ENCODE measurements around the gene TACO1. TPM values are rescaled to one million over a fixed set of nuclear protein-coding genes. Genes with fewer than 3 reads are reported as not detected.

TACO1 gene
- total RNA-seq, 4 donors from 2014 or later: 11.4 to 18.3 (median 14.6) TPM

DNA sequence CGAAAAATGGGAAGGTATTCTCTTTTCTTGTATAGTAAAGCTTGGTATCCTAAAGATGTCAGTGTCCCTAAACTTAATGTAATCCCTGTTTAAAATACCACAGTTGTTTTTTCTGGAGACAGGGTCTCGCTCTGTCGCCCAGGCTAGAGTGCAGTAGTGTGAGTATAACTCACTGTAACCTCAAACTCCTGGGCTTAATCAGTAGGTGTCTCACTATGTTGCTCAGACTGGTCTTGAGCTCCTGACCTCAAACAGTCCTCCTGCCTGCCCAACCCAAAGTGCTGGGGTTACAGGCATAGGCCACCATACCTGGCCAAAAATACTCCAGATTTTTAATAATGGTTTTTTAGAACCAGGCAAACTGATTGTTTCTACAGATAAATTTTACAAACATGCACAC, 42.3 kb upstream of the TACO1 start:
- H3K27ac ChIP-seq: no peak overlapping the region
- H3K36me3 ChIP-seq: no peaks in the 10 kb centered on the region
- no peaks in the 10 kb centered on the region for H3K27me3 ChIP-seq
- H3K4me3 ChIP-seq: no peak overlapping the region
- 91 to 94% methylated on average over 3 of the region's 3 CpGs for WGBS, 2 donors (ENCODE audit: low coverage in 1 of 2)
- H3K4me1 ChIP-seq: peaks cover 0 to 68% (median 0%) of the 10 kb centered on the region in 3 donors
- TF ChIP-seq EP300 (IDR thresholded peaks at IDR 0.05) (no peak), POLR2AphosphoS5 (IDR thresholded peaks at IDR 0.05) (no peak), POLR2A (IDR thresholded peaks at IDR 0.05) (no peak)
- TF ChIP-seq, protein P1, sequence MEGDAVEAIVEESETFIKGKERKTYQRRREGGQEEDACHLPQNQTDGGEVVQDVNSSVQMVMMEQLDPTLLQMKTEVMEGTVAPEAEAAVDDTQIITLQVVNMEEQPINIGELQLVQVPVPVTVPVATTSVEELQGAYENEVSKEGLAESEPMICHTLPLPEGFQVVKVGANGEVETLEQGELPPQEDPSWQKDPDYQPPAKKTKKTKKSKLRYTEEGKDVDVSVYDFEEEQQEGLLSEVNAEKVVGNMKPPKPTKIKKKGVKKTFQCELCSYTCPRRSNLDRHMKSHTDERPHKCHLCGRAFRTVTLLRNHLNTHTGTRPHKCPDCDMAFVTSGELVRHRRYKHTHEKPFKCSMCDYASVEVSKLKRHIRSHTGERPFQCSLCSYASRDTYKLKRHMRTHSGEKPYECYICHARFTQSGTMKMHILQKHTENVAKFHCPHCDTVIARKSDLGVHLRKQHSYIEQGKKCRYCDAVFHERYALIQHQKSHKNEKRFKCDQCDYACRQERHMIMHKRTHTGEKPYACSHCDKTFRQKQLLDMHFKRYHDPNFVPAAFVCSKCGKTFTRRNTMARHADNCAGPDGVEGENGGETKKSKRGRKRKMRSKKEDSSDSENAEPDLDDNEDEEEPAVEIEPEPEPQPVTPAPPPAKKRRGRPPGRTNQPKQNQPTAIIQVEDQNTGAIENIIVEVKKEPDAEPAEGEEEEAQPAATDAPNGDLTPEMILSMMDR (IDR thresholded peaks at IDR 0.05): no peak
- no peaks in the 10 kb centered on the region for H3K9me3 ChIP-seq
- ATAC-seq: no peak

DNA sequence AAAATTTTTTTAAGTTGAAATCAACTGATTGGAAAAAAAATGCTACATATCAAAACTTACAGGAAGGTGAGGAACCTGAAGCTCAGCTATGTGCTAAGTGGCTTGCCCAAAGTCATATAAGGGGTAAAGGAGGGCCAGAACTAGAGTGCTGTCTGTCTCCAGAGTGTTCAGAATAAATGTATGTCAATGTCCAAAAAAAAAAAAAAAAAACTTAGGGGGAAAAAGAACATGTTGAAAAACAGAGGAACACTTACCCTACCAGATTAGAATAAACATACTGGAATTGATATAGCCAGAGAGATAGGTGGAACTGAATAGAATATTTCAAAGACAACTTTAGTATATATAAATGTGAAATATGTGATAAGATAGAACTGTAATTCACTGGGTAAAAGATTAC, 38.9 kb upstream of the TACO1 start:
- Histone ChIP-seq H3K4me3 (no peak overlapping the region), H3K36me3 (no peaks in the 10 kb centered on the region), H3K4me1 (peaks cover 0 to 35% (median 0%) of the 10 kb centered on the region in 3 donors), H3K27me3 (no peaks in the 10 kb centered on the region), H3K27ac (no peak overlapping the region), H3K9me3 (no peaks in the 10 kb centered on the region)
- ATAC-seq: no peak
- TF ChIP-seq POLR2A (IDR thresholded peaks at IDR 0.05): no peak
- TF ChIP-seq EP300 (IDR thresholded peaks at IDR 0.05): no peak
- TF ChIP-seq POLR2AphosphoS5 (IDR thresholded peaks at IDR 0.05): no peak
- TF ChIP-seq, protein P1 (IDR thresholded peaks at IDR 0.05): no peak

DNA sequence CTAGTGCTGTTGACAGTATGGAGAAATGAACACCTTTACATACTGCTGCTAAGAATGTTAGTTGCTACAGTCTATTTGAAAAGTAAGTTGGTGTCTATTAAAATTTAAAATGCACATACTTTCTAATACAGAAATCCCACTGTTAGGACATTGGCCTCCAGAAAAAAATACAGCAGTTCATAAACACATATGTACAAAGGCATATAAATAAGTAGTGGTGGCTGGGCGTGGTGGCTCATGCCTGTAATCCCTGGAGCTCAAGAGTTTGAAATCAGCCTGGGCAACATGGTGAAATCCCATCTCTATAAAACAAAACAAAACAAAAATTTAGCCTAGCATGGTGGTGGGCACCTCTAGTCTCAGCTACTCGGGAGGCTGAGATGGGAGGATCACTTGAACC, 37.4 kb upstream of the TACO1 start:
- H3K27me3 ChIP-seq: no peaks in the 10 kb centered on the region
- WGBS, 2 donors (ENCODE audit: low coverage in 1 of 2): 92 to 100% methylated on average over 2 of the region's 2 CpGs
- H3K36me3 ChIP-seq: peaks cover 0 to 7% of the 10 kb centered on the region in 2 donors
- peaks cover 0 to 27% (median 0%) of the 10 kb centered on the region in 3 donors for H3K4me1 ChIP-seq
- ATAC-seq: no peak
- TF ChIP-seq POLR2AphosphoS5 (IDR thresholded peaks at IDR 0.05): no peak
- TF ChIP-seq EP300 (IDR thresholded peaks at IDR 0.05): no peak
- TF ChIP-seq, protein P1 (IDR thresholded peaks at IDR 0.05): no peak
- no peak for TF ChIP-seq POLR2A (IDR thresholded peaks at IDR 0.05)
- H3K4me3 ChIP-seq: no peak overlapping the region
- H3K27ac ChIP-seq: no peak overlapping the region
- no peaks in the 10 kb centered on the region for H3K9me3 ChIP-seq

DNA sequence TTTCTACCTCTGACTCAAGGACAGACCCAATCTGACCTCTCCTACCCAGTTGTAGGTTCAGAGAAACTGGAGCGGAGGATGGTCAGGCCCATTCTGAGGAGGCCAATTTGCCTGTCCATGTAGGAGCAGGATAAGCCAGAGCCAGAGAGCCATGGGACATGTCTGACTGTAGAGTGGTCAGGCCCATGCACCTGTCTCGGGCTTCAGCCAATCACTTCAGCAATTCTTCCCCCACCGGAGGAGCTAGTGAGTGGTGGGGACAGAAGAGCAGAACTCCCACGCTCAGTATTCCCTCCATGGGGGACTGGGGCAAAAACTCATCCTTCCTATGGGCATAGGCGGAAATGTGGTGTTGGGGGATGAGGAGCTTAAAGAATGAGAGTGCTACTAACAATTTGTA, 36.1 kb upstream of the TACO1 start:
- Histone ChIP-seq H3K4me1 (peaks cover 0 to 18% (median 0%) of the 10 kb centered on the region in 3 donors), H3K27me3 (no peaks in the 10 kb centered on the region), H3K9me3 (no peaks in the 10 kb centered on the region), H3K4me3 (no peak overlapping the region), H3K36me3 (peaks cover 0 to 10% of the 10 kb centered on the region in 2 donors), H3K27ac (no peak overlapping the region)
- no peak for ATAC-seq
- 100% methylated on average over 5 of the region's 5 CpGs; no CpG with 5 or more reads in 1 of the 2 donors for WGBS, 2 donors (ENCODE audit: low coverage in 1 of 2)
- TF ChIP-seq POLR2A (IDR thresholded peaks at IDR 0.05): no peak
- no peak for TF ChIP-seq EP300 (IDR thresholded peaks at IDR 0.05)
- TF ChIP-seq, protein P1 (IDR thresholded peaks at IDR 0.05): no peak
- no peak for TF ChIP-seq POLR2AphosphoS5 (IDR thresholded peaks at IDR 0.05)

DNA sequence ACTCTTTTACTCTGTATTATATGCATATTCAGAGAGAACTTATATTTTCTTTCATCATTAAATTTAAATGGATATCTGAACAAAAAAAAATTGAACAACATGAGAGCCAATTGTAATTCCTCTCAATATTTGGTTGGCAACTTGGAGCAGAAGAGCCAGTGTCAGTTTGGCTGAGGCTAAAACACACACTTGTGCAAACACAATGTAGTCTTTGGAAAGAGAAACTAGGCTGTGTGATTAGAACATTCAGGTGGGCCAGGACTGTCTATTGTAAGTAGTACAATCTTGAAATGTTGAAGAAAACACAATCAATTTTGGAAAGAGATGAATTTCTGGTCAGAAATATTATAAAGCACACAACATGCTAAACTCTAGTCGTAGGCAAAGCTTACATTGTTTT, 33.5 kb upstream of the TACO1 start:
- Histone ChIP-seq H3K4me1 (peaks cover 0 to 9% (median 0%) of the 10 kb centered on the region in 3 donors), H3K4me3 (no peak overlapping the region), H3K27ac (no peak overlapping the region), H3K36me3 (peaks cover 0 to 19% of the 10 kb centered on the region in 2 donors), H3K27me3 (no peaks in the 10 kb centered on the region), H3K9me3 (no peaks in the 10 kb centered on the region)
- WGBS, 2 donors (ENCODE audit: low coverage in 1 of 2): 93 to 100% methylated on average over 1 of the region's 1 CpG
- TF ChIP-seq POLR2AphosphoS5 (IDR thresholded peaks at IDR 0.05) (no peak), POLR2A (IDR thresholded peaks at IDR 0.05) (no peak), EP300 (IDR thresholded peaks at IDR 0.05) (no peak)
- TF ChIP-seq, protein P1 (IDR thresholded peaks at IDR 0.05): no peak
- no peak for ATAC-seq
